NCI-H1092 (cell line): ENCODE results near the gene ESRP2.
A peak's percentile ranks its signal among the peaks of the same experiment; 100 is the strongest.

Experiments used
- DNase-seq: peaks from one replicate; lab custom pipeline; 2025; lab: John Stamatoyannopoulos, UW

ESRP2 gene

GRCh38 chr16:68217506-68217905 lies 18.4 kb downstream of the ESRP2 start:
- no peak for DNase-seq

GRCh38 chr16:68216240-68216639 lies 19.7 kb downstream of the ESRP2 start:
- no peak for DNase-seq

- no peak for DNase-seq
These were observed 20.6 kb downstream of the ESRP2 start for GRCh38 chr16:68215302-68215701.

- DNase-seq: no peak
These were observed 21.2 kb downstream of the ESRP2 start for GRCh38 chr16:68214726-68215125.

GRCh38 chr16:68206245-68206644 lies 29.7 kb downstream of the ESRP2 start:
- no peak for DNase-seq

GRCh38 chr16:68202091-68202519 lies 33.8 kb downstream of the ESRP2 start:
- peak; percentile 16 for DNase-seq

GRCh38 chr16:68200088-68200783 lies 35.7 kb downstream of the ESRP2 start:
- DNase-seq: no peak

GRCh38 chr16:68197250-68197649 lies 38.7 kb downstream of the ESRP2 start:
- DNase-seq: no peak

GRCh38 chr16:68194251-68194650 lies 41.7 kb downstream of the ESRP2 start:
- no peak for DNase-seq

GRCh38 chr16:68190736-68191510 lies 45.0 kb downstream of the ESRP2 start:
- no peak for DNase-seq

- DNase-seq: no peak
These were observed 45.8 kb downstream of the ESRP2 start for GRCh38 chr16:68190081-68190480.

- DNase-seq: no peak
These were observed 47.8 kb downstream of the ESRP2 start for GRCh38 chr16:68188170-68188569.

GRCh38 chr16:68187505-68187904 lies 48.4 kb downstream of the ESRP2 start:
- no peak for DNase-seq

GRCh38 chr16:68186877-68187276 lies 49.0 kb downstream of the ESRP2 start:
- no peak for DNase-seq

- no peak for DNase-seq
These were observed 52.9 kb downstream of the ESRP2 start for GRCh38 chr16:68183046-68183445.

GRCh38 chr16:68179855-68180254 lies 56.1 kb downstream of the ESRP2 start:
- no peak for DNase-seq

- DNase-seq: no peak
These were observed 56.6 kb downstream of the ESRP2 start for GRCh38 chr16:68179196-68179795.
